Keratinocyte (primary cell): ENCODE results near the gene SNCAIP.

Source experiments
- EZH2 ChIP-seq: IDR thresholded peaks from one replicate; pipeline ENCODE4 v1.6.1; 2012; ENCODE audit warnings: inconsistent platforms, mild to moderate bottlenecking, low read length, moderate library complexity
- TF ChIP-seq, protein P1 (sequence below), 3 experiments: IDR thresholded peaks in 1 of 3; conservative IDR thresholded peaks in 1 of 3; optimal IDR thresholded peaks in 1 of 3; 2 replicates in 2 of 3; 3 replicates in 1 of 3; pipeline versions ENCODE3 to v1.5.1; 2011; ENCODE audit warnings: low read length in 3 of 3, mild to moderate bottlenecking in 3 of 3, moderate library complexity in 2 of 3, control low read depth in 1 of 3, inconsistent platforms in 1 of 3; ENCODE audit not compliant: insufficient read depth in 2 of 3; ENCODE audit errors: extremely low read depth in 1 of 3

GRCh38 chr5:122464191-122464590, 152.2 kb downstream of the SNCAIP start:
- TF ChIP-seq, protein P1, sequence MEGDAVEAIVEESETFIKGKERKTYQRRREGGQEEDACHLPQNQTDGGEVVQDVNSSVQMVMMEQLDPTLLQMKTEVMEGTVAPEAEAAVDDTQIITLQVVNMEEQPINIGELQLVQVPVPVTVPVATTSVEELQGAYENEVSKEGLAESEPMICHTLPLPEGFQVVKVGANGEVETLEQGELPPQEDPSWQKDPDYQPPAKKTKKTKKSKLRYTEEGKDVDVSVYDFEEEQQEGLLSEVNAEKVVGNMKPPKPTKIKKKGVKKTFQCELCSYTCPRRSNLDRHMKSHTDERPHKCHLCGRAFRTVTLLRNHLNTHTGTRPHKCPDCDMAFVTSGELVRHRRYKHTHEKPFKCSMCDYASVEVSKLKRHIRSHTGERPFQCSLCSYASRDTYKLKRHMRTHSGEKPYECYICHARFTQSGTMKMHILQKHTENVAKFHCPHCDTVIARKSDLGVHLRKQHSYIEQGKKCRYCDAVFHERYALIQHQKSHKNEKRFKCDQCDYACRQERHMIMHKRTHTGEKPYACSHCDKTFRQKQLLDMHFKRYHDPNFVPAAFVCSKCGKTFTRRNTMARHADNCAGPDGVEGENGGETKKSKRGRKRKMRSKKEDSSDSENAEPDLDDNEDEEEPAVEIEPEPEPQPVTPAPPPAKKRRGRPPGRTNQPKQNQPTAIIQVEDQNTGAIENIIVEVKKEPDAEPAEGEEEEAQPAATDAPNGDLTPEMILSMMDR (optimal IDR thresholded peaks at IDR 0.05 in 1 of 3, IDR thresholded peaks at IDR 0.05 in 1 of 3, conservative IDR thresholded peaks at IDR 0.05 in 1 of 3; ENCODE audit: extremely low read depth in 1 of 3, insufficient read depth in 2 of 3, low read length in 3 of 3) = no peak
- TF ChIP-seq EZH2 = no peak
